Kidney capillary endothelial cell (primary cell): ENCODE measurements around the gene WBP1L.
"Not testable (repeated sequence)": the region's sequence is repeated elsewhere in the genome, so short reads cannot be mapped to it uniquely, and the experiment has no call there.

ENCODE experiments used
- DNase-seq: peaks from one replicate; pipeline ENCODE4 v3.0.0-alpha.2; 2018; ENCODE audit warnings: low spot score

Gene WBP1L

GRCh38 chr10:102812231-102812876, 68.6 kb downstream of the WBP1L start:
- no peak for DNase-seq

- DNase-seq = no peak
Observed at GRCh38 chr10:102813017-102813541, 69.3 kb downstream of the WBP1L start.

GRCh38 chr10:102813734-102814452, 70.1 kb downstream of the WBP1L start:
- no peak for DNase-seq

GRCh38 chr10:102814453-102814871, 70.7 kb downstream of the WBP1L start:
- no peak for DNase-seq

GRCh38 chr10:102814873-102815661, 71.3 kb downstream of the WBP1L start:
- peak; percentile 82 for DNase-seq

GRCh38 chr10:102815790-102816549, 72.2 kb downstream of the WBP1L start:
- peak; percentile 93 for DNase-seq

- no peak for DNase-seq
Observed at GRCh38 chr10:102817175-102817574, 73.4 kb downstream of the WBP1L start.

- DNase-seq = no peak
Observed at GRCh38 chr10:102819054-102819453, 75.3 kb downstream of the WBP1L start.

- DNase-seq = not testable (repeated sequence)
Observed at GRCh38 chr10:102820008-102820407, 76.3 kb downstream of the WBP1L start.

GRCh38 chr10:102822222-102822621, 78.5 kb downstream of the WBP1L start:
- DNase-seq = no peak

GRCh38 chr10:102824664-102825063, 80.9 kb downstream of the WBP1L start:
- no peak for DNase-seq

GRCh38 chr10:102826148-102826796, 82.5 kb downstream of the WBP1L start:
- no peak for DNase-seq

- no peak for DNase-seq
Observed at GRCh38 chr10:102827597-102827975, 83.8 kb downstream of the WBP1L start.

- no peak for DNase-seq
Observed at GRCh38 chr10:102831322-102832071, 87.7 kb downstream of the WBP1L start.

- DNase-seq = no peak
Observed at GRCh38 chr10:102832248-102832647, 88.5 kb downstream of the WBP1L start.

- DNase-seq = no peak
Observed at GRCh38 chr10:102832987-102833386, 89.2 kb downstream of the WBP1L start.

- DNase-seq = no peak
Observed at GRCh38 chr10:102834143-102834542, 90.4 kb downstream of the WBP1L start.

- peak; percentile 72 for DNase-seq
Observed at GRCh38 chr10:102835007-102835482, 91.3 kb downstream of the WBP1L start.

GRCh38 chr10:102837230-102837721, 93.5 kb downstream of the WBP1L start, which contains the start of gene CYP17A1:
CYP17A1 (minus strand) TSS chr10:102837413; CDS start chr10:102837361, 52 bp downstream.
- no peak for DNase-seq

- DNase-seq = not testable (repeated sequence)
Observed at GRCh38 chr10:102838276-102838927, 94.7 kb downstream of the WBP1L start.
